IPS-NIHi11 (cell line): ENCODE data around the gene PTPRA.
"Not testable (repeated sequence)": the region's sequence is repeated elsewhere in the genome, so short reads cannot be mapped to it uniquely, and the experiment has no call there.

ENCODE experiments used
- DNase-seq: peaks from one replicate; pipeline ENCODE4 v3.0.0; 2012; ENCODE audit warnings: mixed read lengths, low spot score

The PTPRA gene

DNA sequence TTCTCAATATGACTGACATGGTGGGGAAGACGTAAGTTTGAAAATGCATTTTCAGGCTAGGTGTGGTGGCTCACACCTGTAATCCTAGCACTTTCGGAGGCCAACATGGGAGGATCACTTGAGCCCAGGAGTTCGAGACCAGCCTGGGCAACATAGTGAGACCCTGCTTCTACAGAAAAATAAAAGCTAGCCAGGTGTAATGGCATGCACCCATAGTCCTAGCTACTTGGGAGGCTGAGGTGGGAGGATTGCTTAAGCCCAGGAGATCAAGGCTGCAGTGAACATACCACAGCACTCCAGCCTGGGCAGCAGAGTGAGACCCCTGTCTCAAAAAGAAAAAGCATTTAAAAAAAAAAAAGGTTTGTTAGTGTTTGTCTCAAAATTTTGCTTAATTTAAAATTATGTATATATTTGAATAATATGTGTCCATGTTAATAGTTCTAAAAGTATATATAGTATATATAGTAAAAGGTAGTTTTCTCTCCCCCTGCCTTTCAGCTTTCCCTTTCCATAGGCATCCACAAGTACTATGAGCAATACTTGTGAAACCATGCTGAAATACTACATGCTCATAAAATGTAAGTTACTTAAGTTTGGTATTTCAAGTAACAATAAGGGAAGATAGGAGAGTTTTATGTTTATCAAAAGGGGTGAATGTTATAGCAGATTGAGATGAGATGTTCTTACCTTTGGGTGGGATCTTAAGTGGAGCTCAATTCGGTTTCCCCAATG lies 15.1 kb downstream of the PTPRA start:
- no peak for DNase-seq

DNA sequence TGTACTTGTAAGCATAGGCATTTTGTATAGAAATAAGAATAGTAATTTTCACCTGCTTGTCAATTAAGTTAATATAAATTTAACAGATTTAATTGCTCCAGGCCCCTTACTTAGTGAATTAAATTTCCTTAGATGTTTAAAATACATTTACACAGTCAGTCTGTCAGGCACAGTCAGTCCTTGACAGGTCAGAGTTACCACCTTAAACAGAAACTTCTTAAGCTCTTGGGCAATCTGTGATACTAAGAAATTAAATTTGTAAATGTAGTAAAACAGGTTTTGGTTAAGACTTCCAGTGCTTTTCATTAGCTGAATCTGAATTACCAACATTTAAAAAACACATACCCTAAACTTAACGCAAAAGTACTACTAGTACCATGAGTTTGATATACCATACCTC lies 15.9 kb downstream of the PTPRA start:
- DNase-seq, result no peak

DNA sequence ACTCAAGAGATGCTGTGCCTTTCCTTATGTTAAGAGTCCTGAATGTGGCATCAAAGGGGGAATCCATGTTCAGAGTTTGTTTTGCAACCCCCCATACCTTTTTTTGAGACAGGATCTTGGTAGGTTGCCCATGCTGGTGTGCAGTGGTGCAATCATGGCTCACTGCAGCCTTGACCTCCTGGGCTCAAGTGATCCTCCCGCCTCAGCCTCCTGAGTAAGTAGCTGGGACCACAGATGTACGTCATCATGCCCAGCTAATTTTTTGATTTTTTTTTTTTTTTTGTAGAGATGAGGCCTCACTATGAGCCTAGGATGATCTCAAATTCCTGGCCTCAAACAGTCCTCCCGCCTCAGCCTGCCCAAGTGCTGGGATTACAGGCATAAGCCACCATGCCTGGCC lies 16.5 kb downstream of the PTPRA start:
- DNase-seq, result no peak

- no peak for DNase-seq
Measured at GRCh38 chr20:2890742-2891141, 17.5 kb downstream of the PTPRA start.

GRCh38 chr20:2891343-2891742 lies 18.1 kb downstream of the PTPRA start:
- DNase-seq, result no peak

GRCh38 chr20:2892376-2892775 lies 19.1 kb downstream of the PTPRA start:
- no peak for DNase-seq

DNA sequence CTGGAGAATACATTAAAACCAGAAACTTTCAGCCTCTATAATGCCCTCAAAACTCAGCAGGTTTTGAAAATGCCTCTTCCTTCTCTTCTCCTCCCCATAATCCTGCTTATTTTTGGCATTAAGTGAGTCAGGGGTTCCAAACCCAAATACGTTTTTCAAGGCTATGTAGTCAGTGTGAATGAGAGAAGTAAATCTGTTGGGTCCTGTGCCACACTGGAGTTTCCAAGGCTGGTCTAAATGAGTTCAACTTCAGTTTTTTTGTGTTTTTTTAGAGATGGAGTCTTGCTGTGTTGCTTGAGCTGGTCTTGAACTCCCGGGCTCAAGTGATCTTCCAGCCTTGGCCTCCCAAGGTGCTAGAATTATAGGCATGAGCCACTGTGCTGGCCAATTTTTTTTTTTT lies 20.9 kb downstream of the PTPRA start:
- no peak for DNase-seq

DNA sequence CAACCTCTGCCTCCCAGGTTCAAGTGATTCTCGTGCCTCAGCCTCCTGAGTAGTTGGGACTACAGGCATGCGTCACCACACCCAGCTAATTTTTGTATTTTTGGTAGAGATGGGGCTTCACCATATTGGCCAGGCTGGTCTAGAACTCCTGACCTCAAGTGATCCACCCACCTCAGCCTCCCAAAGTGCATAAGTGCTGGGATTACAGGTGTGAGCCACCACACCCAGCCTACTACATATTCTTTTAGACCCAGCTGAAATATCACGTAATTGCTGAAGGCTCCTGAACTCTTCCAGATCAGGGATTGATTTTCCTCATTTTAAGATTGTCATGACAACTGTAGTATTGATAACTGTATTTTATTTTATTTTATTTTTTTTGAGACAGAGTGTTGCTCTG lies 21.9 kb downstream of the PTPRA start:
- not testable (repeated sequence) for DNase-seq

- DNase-seq, result no peak
Measured at GRCh38 chr20:2899243-2899642, 26.0 kb downstream of the PTPRA start.

GRCh38 chr20:2900845-2901592 lies 27.7 kb downstream of the PTPRA start:
- no peak for DNase-seq

DNA sequence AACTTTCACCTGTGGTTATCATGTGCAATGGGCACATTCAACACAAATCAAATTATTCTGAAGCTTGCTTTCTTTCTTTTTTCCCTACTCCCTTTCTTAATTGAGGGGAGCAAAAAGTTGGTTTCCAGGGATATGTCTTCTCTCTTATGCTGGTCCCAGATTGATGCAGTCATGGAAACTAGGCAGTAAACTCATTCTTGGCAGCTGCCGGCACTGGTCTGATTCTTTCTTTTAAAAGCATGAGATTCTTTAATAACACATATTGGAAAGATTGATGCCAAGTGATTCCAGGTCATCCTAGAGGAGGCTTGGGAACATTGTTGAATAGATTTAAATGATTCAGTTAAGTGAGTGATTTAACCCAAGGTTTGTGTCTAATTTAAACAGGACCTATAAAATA lies 29.0 kb downstream of the PTPRA start:
- no peak for DNase-seq

- no peak for DNase-seq
Measured at GRCh38 chr20:2902818-2903217, 29.5 kb downstream of the PTPRA start.

DNA sequence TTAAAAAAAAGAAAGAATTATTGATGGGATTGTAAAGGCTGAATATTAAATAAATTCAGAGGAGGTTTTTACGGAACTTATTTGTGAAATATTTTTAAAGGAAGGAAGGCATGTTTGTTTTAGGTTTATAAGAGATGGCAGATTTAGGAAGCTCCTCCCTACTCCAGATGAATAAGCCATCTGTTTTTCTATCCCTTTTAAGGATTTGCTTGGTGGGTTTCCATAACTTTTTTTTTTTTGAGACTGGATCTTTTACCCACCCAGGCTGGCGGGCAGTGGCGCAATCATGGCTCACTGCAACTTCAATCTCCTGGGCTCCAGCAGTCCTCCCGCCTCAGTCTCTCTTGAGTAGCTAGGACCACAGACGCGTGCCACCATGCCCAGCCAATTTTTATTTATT lies 30.4 kb downstream of the PTPRA start:
- DNase-seq, result no peak

GRCh38 chr20:2907519-2907918 lies 34.2 kb downstream of the PTPRA start:
- DNase-seq, result no peak

GRCh38 chr20:2909953-2910352 lies 36.7 kb downstream of the PTPRA start:
- DNase-seq, result no peak

GRCh38 chr20:2911200-2911599 lies 37.9 kb downstream of the PTPRA start:
- DNase-seq, result no peak

- DNase-seq, result no peak
Measured at GRCh38 chr20:2914160-2914559, 40.9 kb downstream of the PTPRA start.

DNA sequence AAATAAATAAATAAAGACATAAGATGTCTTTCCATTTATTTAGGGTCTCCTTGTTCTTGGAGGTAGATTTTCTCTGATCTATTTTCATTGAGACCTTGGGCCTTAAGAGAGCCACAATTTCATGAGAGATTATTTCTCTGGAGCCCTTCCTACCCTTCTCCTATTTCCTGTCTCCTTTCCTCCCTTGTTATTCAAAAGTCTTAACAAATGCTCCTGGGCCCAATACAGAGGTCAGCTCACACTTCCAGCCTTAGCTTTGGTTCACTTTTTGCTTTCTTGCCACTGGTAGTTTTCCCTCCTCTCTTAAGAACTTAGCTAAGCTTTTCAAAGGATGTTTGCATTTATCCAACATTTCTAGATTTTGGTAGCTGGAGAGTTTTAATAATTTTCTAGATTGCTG lies 44.0 kb downstream of the PTPRA start:
- peak; percentile 25 for DNase-seq

- DNase-seq, result no peak
Measured at GRCh38 chr20:2918096-2919049, 45.1 kb downstream of the PTPRA start.

DNA sequence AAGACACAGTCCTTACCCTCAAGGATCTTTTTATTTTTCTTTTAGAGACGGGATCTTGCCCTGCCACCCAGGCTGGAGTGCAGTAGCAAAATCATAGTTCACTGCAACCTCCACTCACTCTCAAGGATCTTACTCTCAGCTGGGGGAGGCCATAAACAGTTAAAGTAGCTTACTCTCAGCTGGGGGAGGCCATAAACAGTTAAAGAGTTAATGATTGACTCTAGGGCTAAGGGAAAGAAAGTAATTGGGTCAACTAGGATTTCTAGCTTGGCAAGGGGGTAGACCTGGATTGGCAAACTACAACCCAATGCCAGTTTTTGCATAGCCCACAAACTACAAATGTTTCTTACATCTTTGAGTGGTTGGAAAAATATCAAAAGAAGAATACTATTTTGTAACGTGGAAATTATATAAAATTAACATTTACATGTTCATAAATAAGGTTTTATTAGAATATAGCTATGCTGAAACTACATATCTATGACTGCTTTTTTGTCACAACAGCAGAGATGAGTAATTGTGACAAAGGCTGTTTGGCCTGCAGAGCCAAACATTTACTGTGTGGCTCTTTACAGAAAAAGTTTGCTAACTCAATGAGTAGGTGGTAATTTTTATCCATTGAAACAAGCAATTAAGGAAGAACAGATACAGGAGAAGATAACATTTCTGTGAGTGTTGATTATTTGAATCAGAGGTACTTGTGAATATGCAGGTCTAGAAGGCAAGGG lies 46.4 kb downstream of the PTPRA start:
- DNase-seq, result no peak

DNA sequence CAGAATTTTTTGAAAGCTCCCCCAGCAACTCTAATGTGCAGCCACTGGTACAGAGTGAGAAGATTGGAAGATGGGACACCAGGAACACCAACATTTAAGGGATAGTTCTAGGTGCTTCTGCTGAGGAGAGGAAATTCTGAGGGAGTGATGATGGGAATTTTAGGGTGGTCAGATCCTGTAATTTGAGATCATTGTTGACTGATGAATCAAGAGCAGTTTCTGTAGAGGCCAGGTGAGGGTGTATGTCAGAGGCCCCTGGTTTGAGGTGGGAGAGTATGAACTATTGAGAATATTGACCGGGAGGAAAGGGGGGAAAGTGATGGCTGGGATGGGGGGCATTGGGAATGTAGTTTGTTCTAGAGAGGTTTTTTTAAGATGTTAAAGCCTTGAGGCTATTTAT lies 47.2 kb downstream of the PTPRA start:
- peak; percentile 35 for DNase-seq

DNA sequence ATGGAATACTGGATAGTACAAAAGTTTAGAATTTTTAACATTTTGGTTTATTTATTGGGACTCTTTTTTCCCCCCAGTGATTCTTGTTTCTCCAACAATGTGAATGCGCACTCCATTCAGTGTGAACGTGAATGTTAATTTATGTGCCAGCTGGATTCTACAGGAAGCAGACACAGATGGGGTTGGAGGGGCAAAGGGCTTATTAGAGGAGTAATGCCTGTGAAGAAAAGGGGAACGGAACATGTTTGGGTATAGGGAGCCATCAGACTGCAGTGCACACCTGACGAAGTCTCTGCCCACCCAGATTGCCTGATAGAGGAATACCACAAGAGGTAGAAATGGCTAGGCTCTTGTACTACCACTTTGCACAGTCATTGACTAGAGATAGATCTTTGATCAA lies 48.2 kb downstream of the PTPRA start:
- no peak for DNase-seq
